Keratinocyte (primary cell): ENCODE results near the gene ACER3.

ENCODE experiments used
- EZH2 ChIP-seq: IDR thresholded peaks from one replicate; pipeline ENCODE4 v1.6.1; 2012; ENCODE audit warnings: inconsistent platforms, mild to moderate bottlenecking, low read length, moderate library complexity
- TF ChIP-seq, protein P1 (sequence below), 3 experiments: IDR thresholded peaks in 1 of 3; conservative IDR thresholded peaks in 1 of 3; optimal IDR thresholded peaks in 1 of 3; 2 replicates in 2 of 3; 3 replicates in 1 of 3; pipeline versions ENCODE3 to v1.5.1; 2011; ENCODE audit warnings: low read length in 3 of 3, mild to moderate bottlenecking in 3 of 3, moderate library complexity in 2 of 3, control low read depth in 1 of 3, inconsistent platforms in 1 of 3; ENCODE audit not compliant: insufficient read depth in 2 of 3; ENCODE audit errors: extremely low read depth in 1 of 3

DNA sequence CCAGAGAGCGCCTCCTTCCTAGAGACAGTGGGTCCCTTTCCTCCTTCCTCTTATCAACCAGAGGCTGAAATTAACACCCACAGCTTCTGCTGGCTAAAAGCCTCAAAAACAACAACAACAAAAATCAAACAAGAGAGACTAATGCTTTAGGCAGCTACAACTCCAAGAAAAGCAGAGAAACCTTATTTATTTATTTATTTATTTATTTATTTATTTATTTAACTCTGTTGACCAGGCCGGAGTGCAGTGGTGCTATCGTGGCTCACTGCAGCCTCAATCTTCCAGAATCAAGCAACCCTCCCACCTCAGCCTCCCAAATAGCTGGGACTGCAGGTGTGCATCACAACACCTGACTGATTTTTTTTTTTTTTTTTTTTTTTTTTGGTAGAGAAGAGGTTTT lies 170.9 kb downstream of the ACER3 start:
- TF ChIP-seq, protein P1, sequence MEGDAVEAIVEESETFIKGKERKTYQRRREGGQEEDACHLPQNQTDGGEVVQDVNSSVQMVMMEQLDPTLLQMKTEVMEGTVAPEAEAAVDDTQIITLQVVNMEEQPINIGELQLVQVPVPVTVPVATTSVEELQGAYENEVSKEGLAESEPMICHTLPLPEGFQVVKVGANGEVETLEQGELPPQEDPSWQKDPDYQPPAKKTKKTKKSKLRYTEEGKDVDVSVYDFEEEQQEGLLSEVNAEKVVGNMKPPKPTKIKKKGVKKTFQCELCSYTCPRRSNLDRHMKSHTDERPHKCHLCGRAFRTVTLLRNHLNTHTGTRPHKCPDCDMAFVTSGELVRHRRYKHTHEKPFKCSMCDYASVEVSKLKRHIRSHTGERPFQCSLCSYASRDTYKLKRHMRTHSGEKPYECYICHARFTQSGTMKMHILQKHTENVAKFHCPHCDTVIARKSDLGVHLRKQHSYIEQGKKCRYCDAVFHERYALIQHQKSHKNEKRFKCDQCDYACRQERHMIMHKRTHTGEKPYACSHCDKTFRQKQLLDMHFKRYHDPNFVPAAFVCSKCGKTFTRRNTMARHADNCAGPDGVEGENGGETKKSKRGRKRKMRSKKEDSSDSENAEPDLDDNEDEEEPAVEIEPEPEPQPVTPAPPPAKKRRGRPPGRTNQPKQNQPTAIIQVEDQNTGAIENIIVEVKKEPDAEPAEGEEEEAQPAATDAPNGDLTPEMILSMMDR (optimal IDR thresholded peaks at IDR 0.05 in 1 of 3, IDR thresholded peaks at IDR 0.05 in 1 of 3, conservative IDR thresholded peaks at IDR 0.05 in 1 of 3; ENCODE audit: extremely low read depth in 1 of 3, insufficient read depth in 2 of 3, low read length in 3 of 3) = no peak
- no peak for TF ChIP-seq EZH2
